HTERT RPE-1 (cell line): ENCODE data around the gene MYMX.

Source experiments
- in situ Hi-C: fragments of 300-500 bp; cut with MboI; formaldehyde crosslinking; loops from 4 replicates; pipeline ENCODE4 v1.14.3; 2020; ENCODE audit warnings: low sequenced_read_pairs

MYMX gene

DNA sequence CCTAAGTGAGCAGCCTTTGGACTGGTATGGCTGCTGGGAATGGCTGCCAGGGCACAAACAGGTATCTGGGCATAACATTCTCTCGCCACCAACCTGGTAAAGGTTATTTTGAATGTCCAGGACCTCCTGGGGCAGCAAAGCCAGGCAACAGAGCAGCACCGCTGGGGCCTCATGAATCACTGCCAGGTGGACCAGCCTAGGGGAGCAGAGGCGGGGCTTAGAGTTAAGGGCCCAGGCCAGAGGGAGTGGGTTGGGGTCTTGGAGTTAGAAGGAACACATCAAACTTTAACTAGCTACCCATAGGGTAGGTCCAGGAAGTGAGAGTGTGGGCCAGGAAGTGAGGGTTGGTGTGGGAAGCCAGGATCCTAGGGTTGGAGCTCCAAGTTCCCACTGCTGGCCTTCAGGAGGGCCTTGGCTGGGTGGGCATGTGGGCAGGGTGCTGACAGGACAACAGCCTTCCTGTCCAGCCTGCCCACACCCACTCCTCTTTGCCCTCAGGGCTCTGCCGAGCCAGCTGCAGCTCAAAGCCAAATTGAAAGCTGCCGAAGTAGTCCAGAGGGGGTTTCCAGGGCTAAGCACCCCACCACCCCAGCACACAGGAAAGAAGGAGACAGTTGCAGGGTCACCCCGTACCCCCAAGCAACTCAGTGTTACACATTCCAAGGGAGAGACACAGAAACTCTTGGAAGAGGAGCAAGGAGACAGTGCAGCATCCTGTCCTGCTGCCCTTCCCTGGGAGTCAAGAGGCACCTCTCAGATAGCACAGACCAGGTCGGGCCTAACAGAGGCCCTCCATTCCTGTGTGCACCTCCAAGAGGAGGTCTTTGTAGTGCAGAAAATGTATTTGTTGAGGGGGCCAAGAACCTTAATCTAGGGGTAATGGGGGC lies 46.0 kb downstream of the MYMX start:
- in situ Hi-C loops, result no loop called here

DNA sequence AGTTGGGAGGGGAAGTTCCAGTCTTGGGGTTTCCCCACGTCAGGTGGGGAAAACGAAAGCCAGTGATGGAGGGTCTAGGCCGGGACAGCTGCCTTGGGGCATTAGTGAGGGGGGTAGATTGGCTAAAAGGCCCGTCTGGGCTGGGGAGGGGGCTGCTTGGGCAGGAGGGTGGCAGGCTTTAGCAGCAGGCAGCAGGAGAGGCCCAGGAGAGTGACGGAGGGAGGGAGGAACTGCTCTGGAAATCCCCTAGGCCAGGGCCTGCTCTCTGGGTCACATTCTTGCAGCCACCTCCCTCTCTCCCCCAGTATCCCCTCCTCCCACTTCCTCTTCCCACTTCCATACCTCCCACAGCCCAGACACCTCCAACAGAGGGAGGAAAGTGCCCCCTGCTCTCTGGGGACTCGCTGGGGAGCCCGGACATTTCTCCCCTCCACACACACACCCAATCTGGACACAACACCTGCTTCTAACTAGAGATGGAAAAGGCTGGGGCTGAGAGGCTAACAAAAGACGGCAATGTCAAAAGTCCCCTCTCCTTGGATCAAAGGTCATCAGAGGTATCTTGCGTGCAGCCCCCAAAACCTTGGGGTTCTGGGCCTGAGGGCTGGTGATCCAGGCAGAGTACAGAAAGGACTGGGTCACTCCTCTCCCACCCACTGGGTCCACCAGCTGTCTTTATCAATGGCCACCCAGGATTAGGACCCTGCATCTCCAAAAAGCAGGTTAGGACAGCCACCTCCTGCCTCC lies 46.8 kb downstream of the MYMX start:
- in situ Hi-C loops, result no loop called here

GRCh38 chr6:44264154-44265006 lies 47.7 kb downstream of the MYMX start:
- in situ Hi-C loops, result no loop called here

DNA sequence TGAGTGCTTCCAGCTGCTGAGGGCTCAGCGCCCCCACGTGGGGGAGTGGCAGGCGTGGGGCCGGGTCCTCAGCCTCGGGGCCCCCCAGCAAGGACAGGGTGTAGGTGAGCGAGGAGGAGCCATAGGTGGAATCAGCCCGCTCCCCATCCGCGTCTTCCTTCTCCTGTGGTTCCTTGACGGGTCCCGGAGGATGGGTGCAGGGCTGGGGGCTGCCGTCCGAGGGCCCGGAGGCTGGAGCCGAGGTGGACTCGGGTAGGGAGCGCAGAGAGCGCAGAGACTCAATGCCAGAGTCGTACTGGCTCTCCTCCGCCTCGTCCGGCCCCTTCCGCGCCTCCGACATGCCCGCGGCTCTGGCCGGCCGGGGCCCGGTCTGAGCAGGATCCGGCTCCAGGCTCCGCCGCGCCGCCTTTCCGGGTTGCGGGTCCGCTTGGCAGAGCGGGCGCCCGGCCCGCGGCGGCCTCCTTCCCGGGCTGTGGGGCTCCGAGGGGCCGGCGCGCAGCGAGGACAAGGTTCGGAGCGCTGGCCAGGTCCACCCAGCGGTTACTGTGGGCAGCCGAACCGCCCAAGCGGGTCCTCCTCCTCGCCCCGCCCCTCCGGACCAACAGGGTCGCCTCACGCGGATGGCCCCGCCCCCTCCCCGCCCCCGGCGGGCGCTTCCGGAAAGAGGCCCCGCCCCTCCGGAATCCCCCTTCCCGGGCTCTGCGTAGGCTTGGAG lies 48.4 kb downstream of the MYMX start, which contains the start of gene NFKBIE:
TSS of gene NFKBIE (minus strand) at position 545 of the 715 bp plus-strand sequence. CDS start at position 340, 205 bp downstream.
- in situ Hi-C loops, result no loop called here

DNA sequence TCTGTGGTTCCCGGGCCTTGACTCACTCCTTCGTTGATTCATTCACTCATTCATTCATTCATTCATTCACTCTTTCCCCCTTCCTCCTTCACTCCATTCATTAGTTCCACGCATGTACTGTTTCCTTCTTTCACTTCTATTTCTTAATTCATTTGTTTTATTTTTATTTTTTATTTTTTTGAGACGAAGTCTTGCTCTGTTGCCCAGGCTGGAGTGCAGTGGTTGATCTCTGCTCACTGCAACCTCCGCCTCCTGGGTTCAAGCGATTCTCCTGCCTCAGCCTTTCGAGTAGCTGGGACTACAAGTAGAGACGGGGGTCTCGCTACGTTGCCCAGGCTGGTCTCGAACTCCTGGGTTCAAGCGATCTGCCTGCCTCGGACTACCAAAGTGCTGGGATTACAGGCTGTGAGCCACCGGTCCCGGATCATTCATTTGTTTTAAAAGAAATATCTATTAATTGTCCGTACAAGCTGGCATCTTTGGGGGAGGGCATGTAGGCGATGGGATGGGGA lies 49.1 kb downstream of the MYMX start:
- in situ Hi-C loops, result no loop called here

- in situ Hi-C loops, result no loop called here
Measured at GRCh38 chr6:44266347-44266746, 49.6 kb downstream of the MYMX start.

DNA sequence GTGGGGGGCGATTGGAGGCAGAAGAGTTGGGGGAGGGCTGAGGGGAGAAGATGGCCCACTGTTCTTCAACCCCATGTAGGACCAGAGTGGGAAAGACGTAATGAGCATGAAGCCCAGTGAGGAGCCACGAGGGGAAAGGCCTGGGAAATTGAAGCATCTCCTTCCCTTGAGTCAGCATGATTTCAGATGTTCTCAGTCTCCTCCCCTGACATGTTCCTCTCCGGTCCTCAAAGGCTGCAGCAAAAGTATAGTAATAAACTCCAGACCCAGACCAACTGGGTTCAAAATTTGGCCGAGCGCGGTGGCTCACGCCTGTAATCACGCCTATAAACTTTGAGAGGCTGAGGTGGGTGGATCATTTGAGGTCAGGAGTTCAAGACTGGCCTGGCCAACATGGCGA lies 50.5 kb downstream of the MYMX start:
- in situ Hi-C loops, result no loop called here
